HCT116 (cell line): ENCODE results near the gene MTHFD2L. TPM values are rescaled to one million over a fixed set of nuclear protein-coding genes. Genes with fewer than 3 reads are reported as not detected.

Experiments used
- ATAC-seq: fragments of 200-7000 bp; cut with Tn5 transposase; 2 replicates; pipeline ENCODE4 v1.9.1; 2020; ENCODE audit warnings: mild to moderate bottlenecking, moderate library complexity
- BruUV-seq: library from RNA; stranded (reverse); fragments of 400-500 nt; replicated peaks from 2 replicates; lab custom pipeline; 2021; lab: Mats Ljungman, UMichigan
- CTCF ChIA-PET: fragments of 300-600 bp; sonication (Branson Sonifier 250); formaldehyde crosslinking; loops from one replicate; lab custom pipeline; 2021; ENCODE audit warnings: antibody characterized with exemption; lab: Charles Lee
- POLR2A ChIA-PET: fragments of 300-600, 350-600 bp; sonication (Branson Sonifier 250); formaldehyde crosslinking; loops from one replicate; lab custom pipeline; 2021; ENCODE audit warnings: antibody characterized with exemption; lab: Charles Lee
- RAD21 ChIA-PET, 2 experiments: fragments of 300-600 bp; sonication (Branson Sonifier 250); formaldehyde crosslinking; loops; one replicate each; lab custom pipeline; 2023; ENCODE audit warnings: low total read pairs in 2 of 2; ENCODE audit not compliant: uncharacterized antibody in 2 of 2, unreplicated experiment in 2 of 2, low non-redundant PET in 1 of 2; lab: Charles Lee
- DNase-seq: peaks from one replicate; pipeline ENCODE4 v3.0.0-alpha.2; 2010; ENCODE audit warnings: low read depth, low spot score
- H2AFZ ChIP-seq: fragments of 200-600 bp; shearing (Covaris generic), sonication (generic); 2 replicates; pipeline ENCODE4 v1.6.1; 2017; ENCODE audit warnings: low read depth, mixed run types, mixed read lengths, antibody characterized with exemption, low read length; ENCODE audit not compliant: poor library complexity, severe bottlenecking
- H3K27ac ChIP-seq: 2 replicates; pipeline ENCODE4 v1.5.1; 2012; ENCODE audit warnings: low read depth, low read length
- H3K27me3 ChIP-seq: fragments of 200-600 bp; sonication (generic); 2 replicates; pipeline ENCODE4 v1.6.1; 2016; ENCODE audit warnings: mixed run types, low read length, mixed read lengths; ENCODE audit not compliant: insufficient read depth
- H3K36me3 ChIP-seq, 2 experiments: fragments of 200-500 bp in 1 of 2; fragments of 200-600 bp in 1 of 2; sonication (Bioruptor generic) in 1 of 2; sonication (generic) in 1 of 2; 2 replicates each; pipeline versions ENCODE4 v1.5.1 to v1.6.1; 2014 to 2016; ENCODE audit warnings: low read length in 2 of 2, inconsistent platforms in 1 of 2, mixed read lengths in 1 of 2, mixed run types in 1 of 2; ENCODE audit not compliant: insufficient read depth in 2 of 2, control insufficient read depth in 1 of 2
- H3K4me1 ChIP-seq, 2 experiments: fragments of 200-600 bp in 1 of 2; sonication (generic) in 1 of 2; 2 replicates each; pipeline versions ENCODE4 v1.5.1 to v1.6.1; 2012 to 2017; ENCODE audit warnings: low read length in 2 of 2, inconsistent platforms in 1 of 2, mild to moderate bottlenecking in 1 of 2, mixed read lengths in 1 of 2, mixed run types in 1 of 2, moderate library complexity in 1 of 2; ENCODE audit not compliant: insufficient read depth in 2 of 2, control insufficient read depth in 1 of 2
- H3K4me2 ChIP-seq: fragments of 200-600 bp; sonication (generic); 2 replicates; pipeline ENCODE4 v1.6.1; 2017; ENCODE audit warnings: mixed run types, low read length, mixed read lengths
- H3K4me3 ChIP-seq, 2 experiments: fragments of 200-600 bp in 1 of 2; sonication (generic) in 1 of 2; replicated peaks in 1 of 2; 2 replicates each; pipeline ENCODE4 v1.5.1; 2011 to 2016; ENCODE audit warnings: low read length in 2 of 2, control low read depth in 1 of 2, low read depth in 1 of 2, mild to moderate bottlenecking in 1 of 2, mixed read lengths in 1 of 2, mixed run types in 1 of 2
- H3K79me2 ChIP-seq: fragments of 200-600 bp; sonication (generic); 2 replicates; pipeline ENCODE4 v1.6.1; 2017; ENCODE audit warnings: mild to moderate bottlenecking, mixed run types, low read length, moderate library complexity, mixed read lengths; ENCODE audit not compliant: insufficient read depth
- H3K9ac ChIP-seq: fragments of 200-600 bp; sonication (generic); 2 replicates; pipeline ENCODE4 v1.6.1; 2016; ENCODE audit warnings: low read length, mixed read lengths
- H3K9me2 ChIP-seq: fragments of 200-600 bp; sonication (generic), shearing (Covaris generic); 2 replicates; pipeline ENCODE4 v1.6.1; 2017; ENCODE audit warnings: mixed run types, mild to moderate bottlenecking, moderate library complexity; ENCODE audit not compliant: insufficient read depth
- H3K9me3 ChIP-seq, 2 experiments: fragments of 200-500 bp in 1 of 2; fragments of 200-600 bp in 1 of 2; sonication (Bioruptor generic) in 1 of 2; sonication (generic) in 1 of 2; 2 replicates each; pipeline ENCODE4 v1.6.1; 2014 to 2017; ENCODE audit warnings: low read length in 2 of 2, mixed read lengths in 2 of 2, inconsistent platforms in 1 of 2, low read depth in 1 of 2, mild to moderate bottlenecking in 1 of 2, mixed run types in 1 of 2, moderate library complexity in 1 of 2; ENCODE audit not compliant: control insufficient read depth in 1 of 2, insufficient read depth in 1 of 2
- H4K20me1 ChIP-seq: fragments of 200-600 bp; sonication (generic), shearing (Covaris generic); 2 replicates; pipeline ENCODE4 v1.6.1; 2017; ENCODE audit warnings: mixed run types, mild to moderate bottlenecking, moderate library complexity; ENCODE audit not compliant: insufficient read depth
- EGR1 ChIP-seq: IDR thresholded peaks from 2 replicates; pipeline ENCODE4 v1.6.1; 2012; ENCODE audit warnings: low read depth
- FOSL1 ChIP-seq: IDR thresholded peaks from 2 replicates; pipeline ENCODE4 v1.6.1; 2012; ENCODE audit warnings: low read depth
- POLR2AphosphoS5 ChIP-seq: IDR thresholded peaks from 2 replicates; pipeline ENCODE4 v1.6.1; 2011; ENCODE audit warnings: mild to moderate bottlenecking, low read depth, low read length, moderate library complexity
- RAD21 ChIP-seq: IDR thresholded peaks from 2 replicates; pipeline ENCODE4 v1.6.1; 2012; ENCODE audit warnings: low read depth, mild to moderate bottlenecking
- REST ChIP-seq: IDR thresholded peaks from 2 replicates; pipeline ENCODE4 v1.6.1; 2012; ENCODE audit warnings: low read depth
- SP1 ChIP-seq: IDR thresholded peaks from 2 replicates; pipeline ENCODE4 v1.6.1; 2012; ENCODE audit warnings: low read depth
- intact Hi-C: fragments of 100-400 bp; cut with micrococcal nuclease; formaldehyde crosslinking; loops from 2 replicates; pipeline ENCODE4 v1.10.0; 2022
- total RNA-seq: library from RNA; stranded (reverse); gene quantifications from one replicate; pipeline ENCODE4 v1.2.1, GENCODE V29; 2021; ENCODE audit not compliant: unreplicated experiment
- TF ChIP-seq, protein P1 (sequence below): IDR thresholded peaks from 2 replicates; pipeline ENCODE4 v1.6.1; 2012

The MTHFD2L gene
- total RNA-seq, 1 experiment from 2014 or later, result 15.0 TPM

DNA sequence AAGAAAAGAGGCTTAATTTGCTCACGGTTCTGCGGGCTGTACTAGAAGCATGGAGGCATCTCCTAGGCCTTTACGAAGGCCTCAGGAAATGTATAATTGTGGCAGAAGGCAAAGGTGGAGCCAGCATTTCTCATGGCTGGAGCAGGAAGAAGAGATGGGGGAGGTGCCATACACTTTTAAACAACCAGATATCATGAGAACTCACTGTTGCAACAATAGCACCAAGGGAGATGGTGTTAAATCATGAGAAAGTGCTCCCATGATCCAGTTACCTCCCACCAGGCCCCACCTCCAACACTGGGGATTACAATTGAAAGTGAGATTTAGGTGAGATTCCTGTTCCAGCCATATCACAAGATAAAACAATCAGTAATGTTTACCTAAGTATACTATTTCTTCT is 45.5 kb downstream of the MTHFD2L start:
- H4K20me1 ChIP-seq, result no peaks in the 10 kb centered on the region
- no peaks in the 10 kb centered on the region for H3K9me2 ChIP-seq
- CTCF ChIA-PET, result no interaction called here
- H3K36me3 ChIP-seq, result no peaks in the 10 kb centered on the region; a peak in 1 of 4 replicates
- intact Hi-C loops, result no loop called here
- no peaks in the 10 kb centered on the region for H3K27me3 ChIP-seq
- RAD21 ChIA-PET, result no interaction called here
- H2AFZ ChIP-seq, result no peak overlapping the region
- no peaks in the 10 kb centered on the region for H3K9me3 ChIP-seq
- BruUV-seq, result no TSS peak
- ATAC-seq (no peak), DNase-seq (no peak)
- POLR2A ChIA-PET, result no interaction called here
- peaks cover 0 to 11% of the 10 kb centered on the region in 2 experiments; a peak in 1 of 4 replicates for H3K4me1 ChIP-seq
- TF ChIP-seq RAD21 (no peak), REST (no peak), POLR2AphosphoS5 (no peak), SP1 (no peak)
- TF ChIP-seq, protein P1, sequence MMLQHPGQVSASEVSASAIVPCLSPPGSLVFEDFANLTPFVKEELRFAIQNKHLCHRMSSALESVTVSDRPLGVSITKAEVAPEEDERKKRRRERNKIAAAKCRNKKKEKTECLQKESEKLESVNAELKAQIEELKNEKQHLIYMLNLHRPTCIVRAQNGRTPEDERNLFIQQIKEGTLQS, result no peak
- no peak overlapping the region for H3K4me2 ChIP-seq
- no peaks in the 10 kb centered on the region for H3K79me2 ChIP-seq
- H3K9ac ChIP-seq, result no peak overlapping the region
- H3K27ac ChIP-seq, result no peak overlapping the region
- H3K4me3 ChIP-seq, result no peak overlapping the region

GRCh38 chr4:74205046-74205445 is 47.1 kb downstream of the MTHFD2L start:
- RAD21 ChIA-PET, result no interaction called here
- H4K20me1 ChIP-seq, result no peaks in the 10 kb centered on the region
- no peak for DNase-seq
- H3K9ac ChIP-seq, result no peak overlapping the region
- H3K36me3 ChIP-seq, result no peaks in the 10 kb centered on the region; a peak in 1 of 4 replicates
- H3K4me2 ChIP-seq, result no peak overlapping the region
- TF ChIP-seq POLR2AphosphoS5 (no peak), FOSL1 (no peak), REST (no peak), EGR1 (no peak)
- TF ChIP-seq, all 23 proteins: peak for 0
- Histone ChIP-seq H3K79me2 (no peaks in the 10 kb centered on the region), H3K9me2 (no peaks in the 10 kb centered on the region), H3K4me3 (no peak overlapping the region), H3K9me3 (no peaks in the 10 kb centered on the region), H3K27ac (no peak overlapping the region), H3K4me1 (peaks cover 0 to 11% of the 10 kb centered on the region in 2 experiments; a peak in 1 of 4 replicates), H3K27me3 (no peaks in the 10 kb centered on the region), H2AFZ (no peak overlapping the region)
- BruUV-seq, result no TSS peak
- intact Hi-C loops, result no loop called here
- ChIA-PET CTCF (interaction anchor here (1.2 kb wide), 1 partner anchor 16 kb away, joined by 4 read pairs; no protein-coding TSS in a partner anchor), POLR2A (no interaction called here)
- ATAC-seq, result no peak
